ENCODE results near the gene GPR82.

- TF ChIP-seq CTCF (conservative IDR thresholded peaks at IDR 0.05): no peak
- no peak for TF ChIP-seq EZH2 (IDR thresholded peaks at IDR 0.05; ENCODE audit: low read depth)
Observed at GRCh38 chrX:41677183-41678060, 46.6 kb upstream of the GPR82 start.

All from PC-9 (cell line).